ENCODE results near the gene SPAG8.

SPAG8 gene, protein sequence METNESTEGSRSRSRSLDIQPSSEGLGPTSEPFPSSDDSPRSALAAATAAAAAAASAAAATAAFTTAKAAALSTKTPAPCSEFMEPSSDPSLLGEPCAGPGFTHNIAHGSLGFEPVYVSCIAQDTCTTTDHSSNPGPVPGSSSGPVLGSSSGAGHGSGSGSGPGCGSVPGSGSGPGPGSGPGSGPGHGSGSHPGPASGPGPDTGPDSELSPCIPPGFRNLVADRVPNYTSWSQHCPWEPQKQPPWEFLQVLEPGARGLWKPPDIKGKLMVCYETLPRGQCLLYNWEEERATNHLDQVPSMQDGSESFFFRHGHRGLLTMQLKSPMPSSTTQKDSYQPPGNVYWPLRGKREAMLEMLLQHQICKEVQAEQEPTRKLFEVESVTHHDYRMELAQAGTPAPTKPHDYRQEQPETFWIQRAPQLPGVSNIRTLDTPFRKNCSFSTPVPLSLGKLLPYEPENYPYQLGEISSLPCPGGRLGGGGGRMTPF

DNA sequence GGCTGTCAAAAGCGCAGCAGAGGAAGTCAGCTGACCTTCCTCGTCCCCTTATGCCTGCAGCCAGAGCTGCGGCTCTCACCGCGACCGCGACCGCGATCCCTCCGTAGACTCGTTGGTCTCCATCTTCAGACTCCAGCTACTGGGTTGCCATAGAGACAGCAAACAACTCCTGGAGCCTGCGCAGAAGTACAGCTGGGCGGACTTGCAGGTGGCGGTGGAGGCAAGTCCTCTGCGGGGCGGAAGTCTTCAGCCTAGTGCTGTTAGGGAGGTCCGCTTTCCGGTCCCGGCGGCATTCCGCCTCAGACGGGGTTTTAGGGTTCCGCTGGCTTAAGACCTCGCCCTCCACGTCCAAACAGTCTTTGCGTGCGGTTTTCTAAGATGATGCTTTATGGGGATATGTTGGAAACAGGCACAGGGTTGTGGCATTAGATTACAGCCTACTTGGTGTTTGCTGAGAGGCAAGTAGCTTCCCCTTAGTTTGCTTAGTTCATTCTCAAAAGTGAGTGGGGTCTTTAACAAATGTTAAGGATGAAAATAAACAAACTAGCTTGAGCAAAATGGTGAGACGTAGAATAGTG lies at the start of gene SPAG8:
Gene SPAG8 (minus strand): TSS at position 238 of the 578 bp plus-strand sequence. CDS start 115 bp downstream, at position 123.
- DNase-seq, result peak; percentile 94 to 96
- TF ChIP-seq GATA1 (IDR thresholded peaks at IDR 0.05; ENCODE audit: low read depth, low read length) (no peak), POLR2A (IDR thresholded peaks at IDR 0.05; ENCODE audit: low read length) (peak; percentile 48)

DNA sequence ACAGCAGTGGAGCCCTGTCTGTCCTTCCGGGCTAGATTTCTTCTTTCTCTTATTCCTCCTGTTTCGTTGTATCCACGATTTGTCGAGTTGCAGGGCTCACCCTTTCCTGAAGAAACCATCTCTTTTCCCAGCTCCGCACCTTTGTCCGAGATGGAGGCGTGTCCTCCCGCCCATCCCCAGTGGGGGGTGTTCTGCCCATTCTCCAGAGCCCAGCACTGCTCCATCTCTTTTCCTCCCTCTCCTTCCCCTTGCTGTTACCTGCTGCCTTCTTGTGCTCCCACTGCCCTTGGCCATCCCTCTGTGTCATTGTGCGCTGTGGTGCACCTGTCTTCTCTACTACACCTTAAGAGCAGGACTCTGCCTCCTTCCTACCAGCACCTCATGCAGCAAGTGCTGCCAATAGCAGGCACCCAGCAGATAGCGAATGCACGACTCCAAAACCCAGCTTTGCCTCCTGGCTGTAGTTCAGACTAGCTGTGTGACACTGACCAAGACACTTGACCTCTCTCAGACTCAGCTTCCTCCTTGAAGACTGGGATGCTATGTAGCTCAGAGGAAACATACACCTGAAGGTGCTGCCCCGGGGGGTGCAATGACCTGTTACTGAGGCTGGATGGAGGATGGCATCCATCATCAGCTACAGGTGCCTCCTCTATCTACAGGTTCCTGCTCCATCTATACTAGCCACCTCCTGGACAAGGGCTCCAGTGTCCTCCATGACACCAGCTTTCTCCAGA lies 49.3 kb upstream of the SPAG8 start:
- TF ChIP-seq POLR2A (IDR thresholded peaks at IDR 0.05; ENCODE audit: low read length) (no peak), GATA1 (IDR thresholded peaks at IDR 0.05; ENCODE audit: low read depth, low read length) (no peak)
- DNase-seq, result no peak

DNA sequence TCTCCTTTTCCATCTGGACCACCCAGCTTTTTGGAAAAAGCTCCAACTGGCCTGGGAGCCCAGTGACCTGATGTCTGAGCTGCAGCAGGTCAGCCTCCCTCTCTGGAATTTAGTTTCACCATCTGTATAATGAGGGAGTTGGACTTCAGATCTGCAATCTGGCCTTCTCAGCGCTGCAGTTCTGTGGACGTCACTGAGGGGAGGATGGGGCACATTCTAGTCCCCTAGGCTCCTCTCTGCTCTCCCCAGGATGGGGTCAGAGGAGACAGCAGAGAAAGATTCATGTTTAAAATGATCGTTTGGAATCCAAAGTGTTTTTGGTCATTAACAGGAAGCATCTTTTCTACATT lies 47.9 kb upstream of the SPAG8 start:
- no peak for DNase-seq
- no peak for TF ChIP-seq GATA1 (IDR thresholded peaks at IDR 0.05; ENCODE audit: low read depth, low read length)

DNA sequence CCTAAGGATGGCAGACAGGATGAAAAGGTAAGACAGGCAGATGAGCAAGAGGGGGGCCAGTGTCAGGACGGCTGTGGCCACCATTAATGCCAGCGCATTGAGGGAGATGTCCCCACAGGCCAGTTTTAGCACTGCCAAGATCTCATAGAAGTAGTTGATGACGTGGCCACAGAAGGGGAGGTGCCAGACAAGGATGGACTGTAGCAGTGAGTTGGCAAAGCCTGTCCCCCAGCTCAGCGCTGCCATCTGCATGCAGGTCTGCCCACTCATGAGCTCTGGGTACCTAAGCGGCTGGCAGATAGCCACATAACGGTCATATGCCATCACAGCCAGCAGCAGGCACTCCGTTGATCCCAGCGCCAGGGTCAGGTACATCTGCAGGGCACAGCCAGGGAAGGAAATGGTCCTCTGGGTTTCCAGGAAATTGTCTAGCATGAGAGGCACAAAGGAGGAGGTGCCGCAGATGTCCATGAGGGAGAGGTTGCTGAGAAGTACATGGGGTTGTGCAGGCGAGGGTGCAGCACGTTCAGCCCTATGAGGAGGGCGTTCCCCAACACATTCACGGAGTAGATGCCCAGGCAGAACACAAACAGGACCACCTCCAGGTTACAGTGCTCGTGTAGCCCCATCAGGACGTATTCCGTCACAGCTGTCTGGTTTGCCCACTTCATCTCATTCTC lies 47.4 kb upstream of the SPAG8 start:
- TF ChIP-seq GATA1 (IDR thresholded peaks at IDR 0.05; ENCODE audit: low read depth, low read length), result no peak
- no peak for TF ChIP-seq POLR2A (IDR thresholded peaks at IDR 0.05; ENCODE audit: low read length)
- peak; percentile 16 to 22 for DNase-seq

DNA sequence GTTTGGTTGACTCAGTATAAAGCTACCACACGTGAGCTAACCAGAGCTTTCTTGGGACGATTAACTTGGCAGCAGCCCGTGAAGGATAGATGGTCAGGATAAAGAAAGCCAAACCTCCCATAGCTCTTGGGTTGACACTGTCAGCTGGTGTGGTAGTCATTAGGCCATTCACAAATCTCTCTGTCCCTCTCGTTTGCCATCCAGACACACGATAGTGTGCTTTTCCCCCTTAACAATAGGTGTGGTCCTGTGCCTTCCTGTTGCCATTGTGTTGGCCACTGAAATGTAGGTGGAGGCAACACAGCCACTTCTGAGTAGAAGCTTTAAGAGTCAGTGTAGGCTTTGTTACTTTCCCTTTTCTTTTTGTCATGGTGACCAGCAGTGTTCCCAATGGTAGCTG lies 46.4 kb upstream of the SPAG8 start:
- no peak for DNase-seq
- TF ChIP-seq GATA1 (IDR thresholded peaks at IDR 0.05; ENCODE audit: low read depth, low read length) (no peak), POLR2A (IDR thresholded peaks at IDR 0.05; ENCODE audit: low read length) (no peak)

DNA sequence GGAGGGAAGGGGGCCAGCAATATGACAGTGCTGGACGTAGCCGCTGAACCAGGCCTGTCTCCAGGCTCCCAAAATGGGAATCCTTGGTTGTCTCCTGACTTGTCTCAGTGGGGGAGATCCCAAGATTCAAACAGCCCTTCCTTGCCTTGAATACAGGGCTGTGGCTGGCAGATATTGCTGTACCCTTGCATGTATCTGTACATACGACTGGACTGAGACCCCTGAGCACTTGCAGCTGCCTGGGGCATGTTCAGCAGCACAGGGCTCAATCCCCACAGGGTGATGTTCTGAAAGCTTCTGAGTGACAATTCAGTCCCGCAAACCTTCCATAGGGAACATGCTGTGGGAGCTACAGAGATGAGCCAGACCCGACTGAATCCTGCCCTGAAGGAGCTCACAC lies 44.8 kb upstream of the SPAG8 start:
- TF ChIP-seq GATA1 (IDR thresholded peaks at IDR 0.05; ENCODE audit: low read depth, low read length) (no peak), POLR2A (IDR thresholded peaks at IDR 0.05; ENCODE audit: low read length) (no peak)
- no peak for DNase-seq

DNA sequence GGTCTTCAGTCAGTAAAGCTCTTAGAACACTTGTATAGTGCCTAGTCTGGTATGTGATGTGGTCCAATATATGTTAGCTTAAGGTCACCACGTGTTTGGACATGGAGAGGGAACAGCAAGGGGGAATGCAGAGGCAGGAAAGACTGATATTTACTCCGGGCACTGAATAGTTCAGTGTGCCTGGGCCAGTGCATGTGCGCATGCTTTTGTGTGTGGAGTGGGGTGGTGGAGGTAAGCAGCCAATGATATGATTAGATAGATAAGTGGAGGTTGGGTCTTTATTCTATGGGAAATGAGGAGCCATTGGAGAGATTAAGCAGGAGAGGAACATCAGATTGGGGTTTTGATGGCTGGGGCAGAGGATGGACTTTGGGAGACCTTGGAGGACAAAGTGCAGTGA lies 44.1 kb upstream of the SPAG8 start:
- no peak for TF ChIP-seq GATA1 (IDR thresholded peaks at IDR 0.05; ENCODE audit: low read depth, low read length)
- no peak for DNase-seq

DNA sequence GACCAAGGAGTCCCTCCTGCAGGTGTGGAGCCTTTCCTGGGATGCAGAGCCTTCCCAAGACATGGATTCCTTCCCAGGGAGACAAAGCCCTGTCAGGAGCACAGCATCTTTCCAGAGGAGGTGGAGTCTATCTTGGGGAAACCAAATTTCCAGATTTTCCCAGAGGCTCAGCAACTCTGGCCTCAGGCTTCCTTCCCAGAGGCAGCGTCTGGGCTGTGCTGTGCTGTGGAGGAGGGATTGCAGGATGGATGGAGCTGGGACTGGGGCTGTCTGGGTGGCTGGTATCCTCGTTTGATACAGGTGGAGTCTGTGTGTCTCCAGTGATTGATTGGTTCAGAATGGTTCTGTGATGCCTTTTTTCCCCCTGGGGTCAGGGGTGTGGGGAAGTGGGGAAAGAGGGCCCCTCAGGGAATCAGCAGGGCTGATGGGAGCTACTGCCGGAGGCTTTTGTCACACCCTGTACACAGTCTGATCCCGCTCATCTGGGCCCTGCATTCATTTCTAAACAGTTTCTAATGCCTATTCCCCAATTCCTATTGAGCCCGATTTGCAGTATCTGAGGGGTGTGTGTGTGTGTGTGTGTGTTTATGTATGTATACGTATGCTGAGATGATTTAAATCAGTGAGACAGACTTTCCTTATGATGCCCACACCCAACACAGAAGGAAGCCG lies 42.2 kb upstream of the SPAG8 start:
- no peak for TF ChIP-seq POLR2A (IDR thresholded peaks at IDR 0.05; ENCODE audit: low read length)
- no peak for TF ChIP-seq GATA1 (IDR thresholded peaks at IDR 0.05; ENCODE audit: low read depth, low read length)
- DNase-seq, result no peak

DNA sequence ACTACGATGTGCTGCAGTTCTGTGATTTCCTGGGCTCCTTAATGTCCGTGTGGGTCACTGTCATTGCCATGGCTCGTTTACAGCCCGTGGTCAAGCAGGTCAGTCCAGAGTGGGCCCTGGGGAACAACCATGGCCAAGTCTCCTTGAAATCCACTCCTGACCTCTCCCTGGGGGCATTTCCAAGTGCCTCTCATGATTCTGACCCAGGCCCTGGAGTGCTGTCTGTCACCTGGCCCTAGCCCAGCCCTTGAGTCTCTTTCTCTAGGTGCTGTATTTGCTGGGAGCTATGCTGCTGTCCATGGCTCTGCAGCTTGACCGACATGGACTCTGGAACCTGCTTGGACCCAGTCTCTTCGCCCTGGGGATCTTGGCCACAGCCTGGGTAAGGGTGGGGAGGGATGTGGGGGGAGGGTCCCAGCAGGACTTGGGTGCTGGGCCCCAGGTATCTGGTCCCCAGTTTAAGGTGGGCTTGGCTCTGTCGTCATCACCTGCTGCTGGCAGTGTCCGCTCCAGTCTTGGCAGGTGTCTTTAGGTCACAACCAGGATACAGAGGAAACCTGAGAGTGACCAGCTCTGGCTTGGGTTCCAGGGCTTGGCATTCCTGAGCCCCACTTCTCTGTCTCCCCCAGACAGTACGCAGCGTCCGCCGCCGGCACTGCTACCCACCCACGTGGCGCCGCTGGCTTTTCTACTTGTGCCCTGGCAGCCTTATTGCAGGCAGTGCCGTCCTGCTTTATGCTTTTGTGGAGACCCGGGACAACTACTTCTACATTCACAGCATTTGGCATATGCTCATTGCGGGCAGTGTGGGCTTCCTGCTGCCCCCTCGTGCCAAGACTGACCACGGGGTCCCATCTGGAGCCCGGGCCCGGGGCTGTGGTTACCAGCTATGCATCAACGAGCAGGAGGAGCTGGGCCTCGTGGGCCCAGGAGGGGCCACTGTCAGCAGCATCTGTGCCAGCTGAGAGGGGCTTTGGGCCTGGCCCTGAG lies 41.1 kb upstream of the SPAG8 start:
- DNase-seq, result no peak
- TF ChIP-seq GATA1 (IDR thresholded peaks at IDR 0.05; ENCODE audit: low read depth, low read length), result no peak
- TF ChIP-seq POLR2A (IDR thresholded peaks at IDR 0.05; ENCODE audit: low read length), result no peak

DNA sequence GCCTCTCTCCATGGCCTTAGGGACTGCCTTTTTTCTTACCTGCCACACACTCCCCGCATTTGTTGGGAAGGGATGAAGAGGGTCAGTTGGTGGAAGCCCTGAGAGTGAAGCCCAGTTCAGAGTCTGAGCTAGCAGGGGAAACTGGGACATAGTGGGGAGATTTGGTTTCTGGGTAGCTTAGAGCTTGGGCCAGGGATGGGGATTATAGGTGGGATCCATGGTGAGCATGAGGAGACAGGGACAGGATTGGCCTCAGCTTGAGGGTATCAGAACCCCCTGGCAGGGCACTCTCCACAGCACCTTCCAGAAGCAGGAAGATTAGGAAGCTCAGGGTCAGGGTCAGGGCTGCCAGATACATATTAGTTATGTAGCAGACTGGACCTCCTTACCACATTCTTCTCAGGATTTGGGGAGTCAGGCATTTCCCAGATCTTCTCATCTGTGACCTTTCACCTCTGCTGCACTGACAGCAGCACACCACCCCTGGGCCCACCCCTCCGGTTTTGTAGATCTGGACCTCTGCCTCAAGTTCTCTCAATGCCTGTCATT lies 40.3 kb upstream of the SPAG8 start:
- TF ChIP-seq POLR2A (IDR thresholded peaks at IDR 0.05; ENCODE audit: low read length), result no peak
- no peak for TF ChIP-seq GATA1 (IDR thresholded peaks at IDR 0.05; ENCODE audit: low read depth, low read length)
- DNase-seq, result no peak

DNA sequence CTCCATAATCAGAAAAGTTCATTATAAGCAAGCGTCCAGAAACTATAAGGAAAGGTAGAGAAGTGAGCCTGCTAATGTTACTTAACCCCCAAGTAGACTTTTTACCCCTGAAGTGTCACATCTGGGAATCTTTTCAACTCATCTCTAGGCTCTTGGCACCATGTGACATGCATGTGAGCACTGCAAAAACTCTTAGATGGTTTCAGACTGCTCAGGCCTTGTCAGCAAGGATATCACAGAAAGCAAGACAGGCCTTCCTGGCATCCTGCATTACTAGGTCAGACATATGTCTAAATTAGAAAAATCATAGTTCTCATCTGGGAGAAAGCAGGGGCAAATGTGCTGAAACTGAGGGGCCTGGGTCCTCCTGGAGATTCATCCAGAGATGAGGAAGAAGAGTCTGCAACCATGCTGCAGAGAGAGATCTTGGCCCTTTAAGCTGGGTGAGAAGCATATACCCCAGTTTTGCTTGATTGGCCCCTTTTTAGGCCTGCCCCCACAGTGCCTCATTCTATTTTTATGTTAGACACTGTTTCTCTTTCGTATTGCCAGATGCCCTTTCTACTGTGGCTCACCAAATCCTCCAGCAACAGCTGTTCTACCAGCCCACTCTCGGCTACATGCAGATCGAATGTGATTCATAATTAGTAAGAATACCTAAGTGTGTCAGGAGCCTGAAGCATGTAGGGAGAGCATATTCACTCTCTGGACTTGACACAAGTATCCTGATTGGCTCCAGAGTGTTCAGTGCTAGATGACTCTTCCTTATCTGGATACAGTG lies 35.9 kb upstream of the SPAG8 start:
- no peak for DNase-seq
- no peak for TF ChIP-seq POLR2A (IDR thresholded peaks at IDR 0.05; ENCODE audit: low read length)
- no peak for TF ChIP-seq GATA1 (IDR thresholded peaks at IDR 0.05; ENCODE audit: low read depth, low read length)

Measured in erythroblast (primary cell).